Mesothelial cell of epicardium (in vitro differentiated cells): ENCODE results near the gene DGKQ. TPM values are rescaled to one million over a fixed set of nuclear protein-coding genes. Genes with fewer than 3 reads are reported as not detected.
A peak's percentile ranks its signal among the peaks of the same experiment; 100 is the strongest.

Experiments used
- DNase-seq, 2 experiments: peaks; one replicate each; pipeline ENCODE4 v3.0.0; 2021; ENCODE audit warnings: low spot score in 2 of 2; ENCODE audit not compliant: unreplicated experiment in 2 of 2
- H3K27ac Mint-ChIP-seq: 2 replicates; pipeline ENCODE4 v1.8.0; 2021; ENCODE audit warnings: mixed read lengths
- H3K27me3 Mint-ChIP-seq: 2 replicates; pipeline ENCODE4 v1.8.0; 2021; ENCODE audit warnings: low read depth, mixed read lengths
- H3K36me3 Mint-ChIP-seq: 2 replicates; pipeline ENCODE4 v1.8.0; 2021; ENCODE audit warnings: mixed read lengths
- H3K4me1 Mint-ChIP-seq: 2 replicates; pipeline ENCODE4 v1.8.0; 2021; ENCODE audit warnings: mixed read lengths
- H3K4me3 Mint-ChIP-seq: 2 replicates; pipeline ENCODE4 v1.8.0; 2021; ENCODE audit warnings: mild to moderate bottlenecking, moderate library complexity, mixed read lengths
- H3K9me3 Mint-ChIP-seq: 2 replicates; pipeline ENCODE4 v1.8.0; 2021; ENCODE audit warnings: mixed read lengths
- CTCF ChIP-seq: fragments of 200-600 bp; sonication (generic); IDR thresholded peaks from one replicate; pipeline ENCODE4 v1.5.0; 2021; ENCODE audit warnings: antibody characterized with exemption; ENCODE audit not compliant: unreplicated experiment
- total RNA-seq: library from RNA; stranded (reverse); gene quantifications from 3 replicates; pipeline ENCODE4 v1.2.1, GENCODE V29; 2021

DGKQ gene
- total RNA-seq, 1 donor from 2014 or later: 15.6 TPM

GRCh38 chr4:989722-990471 is 16.5 kb upstream of the DGKQ start:
- TF ChIP-seq CTCF: no peak

GRCh38 chr4:988726-989721 is 15.7 kb upstream of the DGKQ start:
- Mint-ChIP-seq H3K27ac (no peak overlapping the region), H3K4me3 (no peak overlapping the region), H3K9me3 (no peaks in the 10 kb centered on the region), H3K4me1 (peaks cover 21% of the 10 kb centered on the region), H3K27me3 (no peaks in the 10 kb centered on the region), H3K36me3 (no peaks in the 10 kb centered on the region)
- DNase-seq: no peak
- TF ChIP-seq CTCF: no peak

More at GRCh38 chr4:989722-990471, 16.5 kb upstream of the DGKQ start:
- no peak overlapping the region for H3K4me3 Mint-ChIP-seq
- no peak overlapping the region for H3K27ac Mint-ChIP-seq
- H3K27me3 Mint-ChIP-seq: no peaks in the 10 kb centered on the region
- peaks cover 17% of the 10 kb centered on the region for H3K4me1 Mint-ChIP-seq
- H3K9me3 Mint-ChIP-seq: no peaks in the 10 kb centered on the region
- no peaks in the 10 kb centered on the region for H3K36me3 Mint-ChIP-seq
- DNase-seq: no peak

GRCh38 chr4:987624-988513 is 14.5 kb upstream of the DGKQ start:
- no peaks in the 10 kb centered on the region for H3K36me3 Mint-ChIP-seq
- DNase-seq: no peak
- peak overlapping the region; percentile 70 for H3K4me3 Mint-ChIP-seq
- TF ChIP-seq CTCF: no peak
- H3K9me3 Mint-ChIP-seq: no peaks in the 10 kb centered on the region
- H3K27me3 Mint-ChIP-seq: no peaks in the 10 kb centered on the region
- peaks cover 21% of the 10 kb centered on the region for H3K4me1 Mint-ChIP-seq
- no peak overlapping the region for H3K27ac Mint-ChIP-seq

GRCh38 chr4:986879-987623 is 13.7 kb upstream of the DGKQ start, which contains the start of gene IDUA:
Gene IDUA (plus strand): TSS chr4:987044. CDS start chr4:987085, 41 bp downstream.
- peak within 1 kb of the TSS; percentile 92 for H3K4me3 Mint-ChIP-seq
- H3K36me3 Mint-ChIP-seq: no peaks in the 10 kb centered on the region
- DNase-seq: peak; percentile 67 to 85
- peak within 1 kb of the TSS; percentile 89 for H3K27ac Mint-ChIP-seq
- H3K9me3 Mint-ChIP-seq: no peaks in the 10 kb centered on the region
- TF ChIP-seq CTCF: peak; percentile 47
- H3K27me3 Mint-ChIP-seq: no peaks in the 10 kb centered on the region
- peaks cover 21% of the 10 kb centered on the region for H3K4me1 Mint-ChIP-seq
